Measurements from ENCODE around the gene PIAS3.
A peak's percentile ranks its signal among the peaks of the same experiment; 100 is the strongest.
"Not testable (repeated sequence)": the region's sequence is repeated elsewhere in the genome, so short reads cannot be mapped to it uniquely, and the experiment has no call there.

PIAS3 gene

GRCh38 chr1:145822779-145823331, 36.0 kb downstream of the PIAS3 start:
- DNase-seq, result not testable (repeated sequence)

GRCh38 chr1:145818095-145818494, 40.8 kb downstream of the PIAS3 start:
- peak in 1 of 2 donors; percentile 23 for DNase-seq

- DNase-seq, result not testable (repeated sequence)
These were observed 45.7 kb downstream of the PIAS3 start for GRCh38 chr1:145812977-145813810.

- DNase-seq, result no peak
These were observed 52.0 kb downstream of the PIAS3 start for GRCh38 chr1:145806844-145807243.

- DNase-seq, result no peak
These were observed 52.5 kb downstream of the PIAS3 start for GRCh38 chr1:145806408-145806807.

GRCh38 chr1:145805057-145805456, 53.8 kb downstream of the PIAS3 start:
- no peak for DNase-seq

- no peak for DNase-seq
These were observed 54.4 kb downstream of the PIAS3 start for GRCh38 chr1:145804235-145805045.

- no peak for DNase-seq
These were observed 59.1 kb downstream of the PIAS3 start for GRCh38 chr1:145799806-145800205.

All from bone marrow (tissue), 2 donors.